CD8-positive, alpha-beta memory T cell (primary cell): ENCODE data around the gene PYROXD2. TPM values are rescaled to one million over a fixed set of nuclear protein-coding genes. Genes with fewer than 3 reads are reported as not detected.

Experiments
- CTCF ChIA-PET: fragments of 350-600 bp; sonication (Branson Sonifier 250); formaldehyde crosslinking; loops from one replicate; lab custom pipeline; 2021; ENCODE audit warnings: antibody characterized with exemption; lab: Charles Lee
- POLR2A ChIA-PET: fragments of 350-600 bp; sonication (Branson Sonifier 250); formaldehyde crosslinking; loops from one replicate; lab custom pipeline; 2021; ENCODE audit warnings: antibody characterized with exemption; lab: Charles Lee
- DNase-seq, 5 donors: peaks; one replicate each; pipeline versions ENCODE4 v3.0.0 to v3.0.0-alpha.2; 2020 to 2022; ENCODE audit warnings: mixed read lengths in 1 of 5
- H3K27ac ChIP-seq: one replicate; pipeline ENCODE4 v1.7.0; 2013; ENCODE audit warnings: low read depth, mild to moderate bottlenecking, low read length, moderate library complexity
- H3K27me3 ChIP-seq: 2 replicates; pipeline ENCODE4 v1.7.0; 2013; ENCODE audit warnings: low read length, mild to moderate bottlenecking; ENCODE audit not compliant: insufficient read depth, poor library complexity, severe bottlenecking
- H3K36me3 ChIP-seq: 2 replicates; pipeline ENCODE4 v1.7.0; 2013; ENCODE audit warnings: mild to moderate bottlenecking, low read length, moderate library complexity; ENCODE audit not compliant: insufficient read depth
- H3K4me1 ChIP-seq: 2 replicates; pipeline ENCODE4 v1.7.0; 2013; ENCODE audit warnings: mild to moderate bottlenecking, low read length, moderate library complexity; ENCODE audit not compliant: insufficient read depth
- H3K4me3 ChIP-seq: 2 replicates; pipeline ENCODE4 v1.7.0; 2013; ENCODE audit warnings: mild to moderate bottlenecking, low read length
- H3K9me3 ChIP-seq: 2 replicates; pipeline ENCODE4 v1.7.0; 2013; ENCODE audit warnings: mild to moderate bottlenecking, low read length
- H3K27ac Mint-ChIP-seq, 8 donors: one replicate each; pipeline ENCODE4 v1.8.0; 2020 to 2021; ENCODE audit warnings: mixed read lengths in 8 of 8, mild to moderate bottlenecking in 6 of 8, inconsistent platforms in 3 of 8, moderate library complexity in 3 of 8
- H3K27me3 Mint-ChIP-seq, 2 donors: one replicate each; pipeline ENCODE4 v1.8.0; 2020 to 2021; ENCODE audit warnings: mixed read lengths in 2 of 2, mild to moderate bottlenecking in 1 of 2, moderate library complexity in 1 of 2
- H3K36me3 Mint-ChIP-seq, 3 donors: one replicate each; pipeline ENCODE4 v1.8.0; 2020 to 2021; ENCODE audit warnings: mixed read lengths in 3 of 3, inconsistent platforms in 1 of 3, mild to moderate bottlenecking in 1 of 3
- H3K4me1 Mint-ChIP-seq, 3 donors: one replicate each; pipeline ENCODE4 v1.8.0; 2020 to 2021; ENCODE audit warnings: mixed read lengths in 3 of 3, inconsistent platforms in 1 of 3, mild to moderate bottlenecking in 1 of 3
- H3K4me3 Mint-ChIP-seq, 7 donors: one replicate each; pipeline ENCODE4 v1.8.0; 2020 to 2021; ENCODE audit warnings: mixed read lengths in 7 of 7, mild to moderate bottlenecking in 6 of 7, moderate library complexity in 4 of 7, inconsistent platforms in 2 of 7
- H3K9me3 Mint-ChIP-seq, 5 donors: one replicate each; pipeline ENCODE4 v1.8.0; 2020 to 2022; ENCODE audit warnings: mixed read lengths in 5 of 5, mild to moderate bottlenecking in 3 of 5, moderate library complexity in 2 of 5, inconsistent platforms in 1 of 5
- polyA plus RNA-seq: library from polyadenylated mRNA; unstranded; fragments of 300-500 nt; fragmentation: Illumina TruSeq; gene quantifications from one replicate; pipeline ENCODE4 v1.2.3, GENCODE V29; 2021
- total RNA-seq, 2 experiments: library from RNA; stranded (reverse); gene quantifications; one replicate each; pipeline ENCODE4 v1.2.3, GENCODE V29; 2021

The PYROXD2 gene
- total and polyA plus RNA-seq, 3 experiments from 2014 or later, result 3.6 to 5.3 (median 4.0) TPM

DNA sequence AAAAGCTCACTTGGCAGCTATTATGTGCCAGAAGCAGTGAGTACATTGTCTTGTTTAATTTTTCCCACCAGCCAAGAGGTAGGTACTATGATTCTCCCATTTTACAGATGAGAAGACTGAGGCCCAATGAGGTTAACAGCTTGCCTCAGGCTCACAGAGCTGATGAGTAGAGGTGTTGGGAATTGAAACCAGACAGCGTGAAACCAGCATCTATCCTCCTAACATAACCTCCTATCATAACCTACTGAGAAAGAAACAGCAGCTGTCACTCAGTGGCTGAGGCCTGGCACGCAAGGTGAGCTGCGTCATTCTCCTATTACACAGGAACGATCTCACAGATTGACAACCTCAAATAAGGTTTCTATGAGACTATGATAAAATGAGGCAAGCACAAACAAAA lies 6.2 kb downstream of the PYROXD2 start:
- no peak for DNase-seq
- Mint-ChIP-seq H3K27me3 (peaks cover 0 to 2% of the 10 kb centered on the region in 2 donors), H3K36me3 (peaks cover 0 to 4% (median 0%) of the 10 kb centered on the region in 3 donors), H3K27ac (peak overlapping the region in 5 of 8 donors; percentile 44 to 79 (median 61)), H3K4me3 (no peak overlapping the region), H3K4me1 (peaks cover 8 to 32% (median 19%) of the 10 kb centered on the region in 3 donors), H3K9me3 (no peaks in the 10 kb centered on the region)
- H3K9me3 ChIP-seq, result no peaks in the 10 kb centered on the region
- H3K27me3 ChIP-seq, result no peaks in the 10 kb centered on the region
- no peak overlapping the region for H3K4me3 ChIP-seq
- H3K27ac ChIP-seq, result no peak overlapping the region
- POLR2A ChIA-PET, result interaction anchor here (0.5 kb wide), 1 partner anchor 24 kb away, joined by 3 read pairs; no protein-coding TSS in a partner anchor
- no peaks in the 10 kb centered on the region for H3K4me1 ChIP-seq
- CTCF ChIA-PET, result interaction anchor here (1.8 kb wide), 1 partner anchor 17 kb away, joined by 7 read pairs; no protein-coding TSS in a partner anchor
- no peaks in the 10 kb centered on the region for H3K36me3 ChIP-seq

- H3K27me3 Mint-ChIP-seq, result peaks cover 0 to 2% of the 10 kb centered on the region in 2 donors
- no peak overlapping the region for H3K27ac Mint-ChIP-seq
- Histone ChIP-seq H3K4me1 (no peaks in the 10 kb centered on the region), H3K27ac (no peak overlapping the region), H3K36me3 (no peaks in the 10 kb centered on the region), H3K27me3 (no peaks in the 10 kb centered on the region), H3K4me3 (no peak overlapping the region), H3K9me3 (no peaks in the 10 kb centered on the region)
- no peak overlapping the region for H3K4me3 Mint-ChIP-seq
- H3K36me3 Mint-ChIP-seq, result peaks cover 6 to 12% (median 6%) of the 10 kb centered on the region in 3 donors
- peaks cover 6 to 26% (median 14%) of the 10 kb centered on the region in 3 donors for H3K4me1 Mint-ChIP-seq
- CTCF ChIA-PET, result no interaction called here
- DNase-seq, result no peak
- H3K9me3 Mint-ChIP-seq, result no peaks in the 10 kb centered on the region
- POLR2A ChIA-PET, result no interaction called here
Observed at GRCh38 chr10:98407744-98408241, 7.2 kb downstream of the PYROXD2 start.

GRCh38 chr10:98407017-98407743 lies 7.8 kb downstream of the PYROXD2 start:
- Mint-ChIP-seq H3K36me3 (peaks cover 6 to 16% (median 8%) of the 10 kb centered on the region in 3 donors), H3K27ac (no peak overlapping the region), H3K4me1 (peaks cover 6 to 22% (median 11%) of the 10 kb centered on the region in 3 donors), H3K27me3 (peaks cover 0 to 2% of the 10 kb centered on the region in 2 donors), H3K4me3 (no peak overlapping the region), H3K9me3 (no peaks in the 10 kb centered on the region)
- ChIA-PET CTCF (interaction anchor here (1.0 kb wide), 1 partner anchor 19 kb away, joined by 3 read pairs; no protein-coding TSS in a partner anchor), POLR2A (no interaction called here)
- no peaks in the 10 kb centered on the region for H3K27me3 ChIP-seq
- no peaks in the 10 kb centered on the region for H3K4me1 ChIP-seq
- no peak overlapping the region for H3K27ac ChIP-seq
- H3K4me3 ChIP-seq, result no peak overlapping the region
- no peaks in the 10 kb centered on the region for H3K36me3 ChIP-seq
- DNase-seq, result no peak
- no peaks in the 10 kb centered on the region for H3K9me3 ChIP-seq

- Histone ChIP-seq H3K36me3 (no peaks in the 10 kb centered on the region), H3K27ac (no peak overlapping the region), H3K4me3 (no peak overlapping the region), H3K27me3 (no peaks in the 10 kb centered on the region), H3K9me3 (no peaks in the 10 kb centered on the region), H3K4me1 (no peaks in the 10 kb centered on the region)
- H3K27me3 Mint-ChIP-seq, result peaks cover 0 to 2% of the 10 kb centered on the region in 2 donors
- ChIA-PET POLR2A (no interaction called here), CTCF (no interaction called here)
- H3K36me3 Mint-ChIP-seq, result peaks cover 7 to 16% (median 8%) of the 10 kb centered on the region in 3 donors
- DNase-seq, result no peak
- H3K9me3 Mint-ChIP-seq, result no peaks in the 10 kb centered on the region
- H3K27ac Mint-ChIP-seq, result no peak overlapping the region
- peaks cover 4 to 15% (median 6%) of the 10 kb centered on the region in 3 donors for H3K4me1 Mint-ChIP-seq
- H3K4me3 Mint-ChIP-seq, result no peak overlapping the region
Observed at GRCh38 chr10:98405422-98405821, 9.6 kb downstream of the PYROXD2 start.

DNA sequence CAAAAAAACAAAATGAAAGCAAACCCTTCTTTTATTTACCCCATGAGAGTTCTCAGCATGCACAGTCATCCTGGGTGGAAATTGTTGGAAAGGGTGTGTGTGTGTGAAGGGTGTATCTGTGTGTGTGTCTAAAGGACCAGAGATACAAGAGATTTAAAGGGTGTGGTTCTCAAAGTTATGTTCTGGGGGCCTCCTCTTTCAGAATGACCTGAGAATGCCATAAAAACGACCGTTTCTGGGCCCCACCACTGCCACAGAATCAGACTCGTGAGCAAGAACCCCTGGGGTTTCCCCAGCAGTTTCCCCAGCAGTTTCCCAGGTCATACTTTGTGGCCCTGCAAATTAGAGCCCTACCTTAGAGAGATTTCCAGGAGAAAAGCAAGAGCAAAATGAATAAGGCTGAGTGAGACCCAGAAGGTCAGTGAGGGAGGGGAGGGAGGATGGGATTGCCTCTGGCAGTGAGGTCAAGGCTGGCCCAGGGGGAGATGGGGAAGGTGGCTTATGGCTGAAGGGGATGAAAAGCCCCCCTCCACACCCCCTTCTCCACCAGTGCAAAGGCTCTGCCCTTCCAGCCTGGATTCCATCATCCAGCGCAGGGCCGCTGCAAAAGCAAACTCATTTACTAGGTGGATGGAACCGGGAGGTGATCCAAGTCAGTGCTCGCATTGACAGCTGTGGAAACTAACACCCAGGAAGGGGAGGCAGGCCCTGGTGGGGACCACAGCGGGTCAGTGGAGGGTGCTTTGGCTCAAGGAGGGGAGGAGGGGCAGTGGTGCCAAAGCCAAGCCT lies 10.2 kb downstream of the PYROXD2 start:
- ChIA-PET POLR2A (no interaction called here), CTCF (no interaction called here)
- Histone ChIP-seq H3K4me1 (no peaks in the 10 kb centered on the region), H3K27ac (no peak overlapping the region), H3K9me3 (no peaks in the 10 kb centered on the region), H3K4me3 (no peak overlapping the region), H3K36me3 (no peaks in the 10 kb centered on the region), H3K27me3 (no peaks in the 10 kb centered on the region)
- no peak for DNase-seq
- H3K9me3 Mint-ChIP-seq, result no peaks in the 10 kb centered on the region
- peaks cover 4 to 15% (median 6%) of the 10 kb centered on the region in 3 donors for H3K4me1 Mint-ChIP-seq
- peak overlapping the region in 2 of 8 donors; percentile 9 to 82 for H3K27ac Mint-ChIP-seq
- no peak overlapping the region for H3K4me3 Mint-ChIP-seq
- H3K27me3 Mint-ChIP-seq, result peaks cover 0 to 2% of the 10 kb centered on the region in 2 donors
- peaks cover 8 to 19% (median 9%) of the 10 kb centered on the region in 3 donors for H3K36me3 Mint-ChIP-seq

GRCh38 chr10:98403812-98404504 lies 11.0 kb downstream of the PYROXD2 start:
- Mint-ChIP-seq H3K27ac (peak overlapping the region in 3 of 8 donors; percentile 5 to 43 (median 24)), H3K36me3 (peaks cover 8 to 21% (median 9%) of the 10 kb centered on the region in 3 donors), H3K4me3 (no peak overlapping the region), H3K4me1 (peaks cover 1 to 10% (median 2%) of the 10 kb centered on the region in 3 donors), H3K9me3 (no peaks in the 10 kb centered on the region), H3K27me3 (peaks cover 0 to 2% of the 10 kb centered on the region in 2 donors)
- no peaks in the 10 kb centered on the region for H3K27me3 ChIP-seq
- CTCF ChIA-PET, result no interaction called here
- H3K27ac ChIP-seq, result no peak overlapping the region
- no peaks in the 10 kb centered on the region for H3K36me3 ChIP-seq
- no peak for DNase-seq
- POLR2A ChIA-PET, result no interaction called here
- no peaks in the 10 kb centered on the region for H3K9me3 ChIP-seq
- no peaks in the 10 kb centered on the region for H3K4me1 ChIP-seq
- H3K4me3 ChIP-seq, result no peak overlapping the region

DNA sequence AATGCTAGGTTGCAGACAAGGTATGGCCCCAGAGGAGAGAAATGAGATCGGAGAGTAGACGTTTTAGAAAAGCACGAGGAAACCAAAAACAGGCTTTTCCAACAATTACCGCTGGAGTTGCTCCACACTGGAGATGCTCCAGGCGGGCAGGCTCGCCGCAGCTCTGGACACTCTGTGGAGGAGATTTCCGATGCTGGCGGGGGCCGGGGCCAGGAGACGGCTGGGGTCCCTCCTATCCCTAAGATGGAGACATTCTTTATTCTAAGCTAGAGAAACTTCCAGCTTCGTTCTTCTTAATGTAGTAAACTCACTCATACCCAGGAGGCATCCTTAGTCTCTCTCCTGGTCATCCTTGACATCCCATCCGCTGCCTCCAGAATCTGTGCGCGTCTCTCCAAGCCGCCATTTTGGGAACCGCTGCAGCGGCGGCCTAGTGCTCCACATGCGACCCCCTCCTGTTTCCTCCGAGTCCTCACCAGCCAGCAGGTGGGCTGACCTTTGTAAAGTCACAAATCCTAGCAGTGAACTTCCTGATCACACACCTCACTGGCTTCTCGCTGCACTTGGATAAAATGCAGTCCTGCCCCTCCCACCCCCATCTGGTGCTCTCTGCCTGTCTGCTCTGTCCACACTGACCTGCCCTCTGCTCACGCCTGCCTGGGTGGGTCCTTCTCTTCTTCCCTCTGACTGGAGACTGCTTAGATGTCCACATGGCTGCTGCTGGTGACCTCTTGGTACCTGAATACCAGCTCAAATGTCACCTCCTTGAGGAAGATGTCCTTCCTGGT lies 11.9 kb downstream of the PYROXD2 start:
- POLR2A ChIA-PET, result no interaction called here
- Histone ChIP-seq H3K27me3 (no peaks in the 10 kb centered on the region), H3K4me3 (no peak overlapping the region), H3K9me3 (no peaks in the 10 kb centered on the region), H3K27ac (no peak overlapping the region), H3K36me3 (no peaks in the 10 kb centered on the region), H3K4me1 (no peaks in the 10 kb centered on the region)
- no peak overlapping the region for H3K4me3 Mint-ChIP-seq
- H3K9me3 Mint-ChIP-seq, result no peaks in the 10 kb centered on the region
- H3K36me3 Mint-ChIP-seq, result peaks cover 8 to 23% (median 9%) of the 10 kb centered on the region in 3 donors
- H3K4me1 Mint-ChIP-seq, result peaks cover 0 to 8% (median 2%) of the 10 kb centered on the region in 3 donors
- CTCF ChIA-PET, result no interaction called here
- H3K27ac Mint-ChIP-seq, result peak overlapping the region in 1 of 8 donors; percentile 43
- DNase-seq, result no peak
- peaks cover 0 to 2% of the 10 kb centered on the region in 2 donors for H3K27me3 Mint-ChIP-seq
